ENCODE results near the gene AP1G1.
"Not testable (repeated sequence)": the region's sequence is repeated elsewhere in the genome, so short reads cannot be mapped to it uniquely, and the experiment has no call there.

Gene AP1G1

DNA sequence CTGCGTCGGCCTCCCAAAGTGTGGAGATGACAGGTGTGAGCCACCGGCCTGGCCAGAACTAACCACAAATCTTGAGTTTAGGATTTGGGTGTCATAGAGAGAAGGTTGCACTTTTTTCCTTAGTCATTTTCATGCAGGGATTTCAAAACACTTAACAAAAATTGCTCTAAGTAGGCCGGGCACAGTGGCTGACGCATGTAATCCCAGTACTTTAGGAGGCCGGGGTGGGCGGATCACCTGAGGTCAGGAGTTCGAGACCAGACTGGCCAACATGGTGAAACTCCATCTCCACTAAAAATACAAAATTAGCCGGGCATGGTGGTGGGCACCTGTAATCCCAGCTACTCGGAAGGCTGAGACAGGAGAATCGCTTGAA, 1.5 kb upstream of the AP1G1 start:
- not testable (repeated sequence) for DNase-seq (ENCODE audit: low read depth in 2 of 2)

GRCh38 chr16:71807905-71808592, 585 bp downstream of the AP1G1 start:
- peak in 1 of 2 donors; percentile 34 for DNase-seq (ENCODE audit: low read depth in 2 of 2)

DNA sequence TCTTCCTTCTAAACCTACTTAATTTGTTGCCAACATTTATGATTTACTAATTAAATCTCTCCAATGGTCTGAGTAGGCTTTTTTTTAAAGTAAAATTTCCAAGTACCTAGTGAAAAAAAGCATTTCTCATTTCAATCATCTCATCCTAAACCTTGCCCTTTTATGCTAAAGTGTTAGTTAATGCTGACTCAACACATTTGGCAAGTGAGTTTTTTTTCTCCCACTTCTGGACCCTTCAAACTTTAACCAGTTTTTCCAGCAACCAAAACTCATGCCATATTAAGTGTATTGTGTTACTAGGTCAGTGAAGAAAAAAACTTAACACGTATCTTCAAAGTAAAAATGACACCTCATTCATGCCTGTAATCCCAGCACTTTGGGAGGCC, 5.3 kb downstream of the AP1G1 start:
- DNase-seq (ENCODE audit: low read depth in 2 of 2) = no peak

DNA sequence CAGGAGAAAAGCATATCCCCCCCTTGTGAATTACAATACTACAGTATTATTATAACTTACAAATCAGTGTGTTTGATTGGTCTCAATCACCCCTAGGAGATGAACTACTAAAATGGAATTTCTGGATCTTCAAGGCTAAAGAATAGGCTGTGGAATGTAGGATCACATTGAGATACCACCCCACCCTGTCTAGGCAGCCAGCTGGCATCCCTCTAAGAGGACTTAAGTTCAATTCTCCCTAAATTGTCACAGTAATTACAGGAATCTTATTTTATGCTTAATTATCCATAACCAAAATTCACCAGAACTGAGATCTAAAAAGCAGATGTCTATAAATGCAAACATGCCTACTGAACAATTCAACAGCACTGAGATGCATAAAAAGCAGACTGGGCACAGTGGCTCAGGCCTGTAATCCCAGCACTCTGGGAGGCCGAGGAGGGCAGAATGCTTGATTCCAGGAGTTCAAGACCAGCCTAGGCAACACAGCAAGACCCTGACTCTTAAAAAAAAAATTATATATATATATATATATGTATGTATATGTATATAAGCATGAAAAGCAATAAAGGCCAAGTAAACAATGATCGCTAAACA, 12.0 kb downstream of the AP1G1 start:
- DNase-seq (ENCODE audit: low read depth in 2 of 2) = no peak

- no peak for DNase-seq (ENCODE audit: low read depth in 2 of 2)
Measured at GRCh38 chr16:71794943-71795342, 13.7 kb downstream of the AP1G1 start.

DNA sequence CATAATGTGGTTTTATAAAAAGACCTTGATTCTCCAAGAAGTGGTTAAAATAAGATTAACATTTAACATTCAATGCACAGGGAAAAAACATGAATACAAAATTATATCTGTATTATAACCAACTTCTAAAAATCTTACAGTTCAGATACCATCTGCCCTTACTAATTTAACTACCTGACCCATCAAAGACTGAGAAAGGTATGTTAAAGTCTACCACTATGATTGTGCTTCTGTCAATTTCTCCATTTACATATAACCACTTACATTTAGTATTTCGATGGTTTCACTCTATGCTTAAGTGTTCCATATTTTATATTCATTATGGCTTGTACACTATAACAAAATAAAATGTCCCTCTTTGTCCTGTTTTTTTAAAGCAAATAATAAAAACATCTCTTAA, 14.6 kb downstream of the AP1G1 start:
- no peak for DNase-seq (ENCODE audit: low read depth in 2 of 2)

- DNase-seq (ENCODE audit: low read depth in 2 of 2) = no peak
Measured at GRCh38 chr16:71792176-71792575, 16.5 kb downstream of the AP1G1 start.

- not testable (repeated sequence) for DNase-seq (ENCODE audit: low read depth in 2 of 2)
Measured at GRCh38 chr16:71790329-71790728, 18.3 kb downstream of the AP1G1 start.

DNA sequence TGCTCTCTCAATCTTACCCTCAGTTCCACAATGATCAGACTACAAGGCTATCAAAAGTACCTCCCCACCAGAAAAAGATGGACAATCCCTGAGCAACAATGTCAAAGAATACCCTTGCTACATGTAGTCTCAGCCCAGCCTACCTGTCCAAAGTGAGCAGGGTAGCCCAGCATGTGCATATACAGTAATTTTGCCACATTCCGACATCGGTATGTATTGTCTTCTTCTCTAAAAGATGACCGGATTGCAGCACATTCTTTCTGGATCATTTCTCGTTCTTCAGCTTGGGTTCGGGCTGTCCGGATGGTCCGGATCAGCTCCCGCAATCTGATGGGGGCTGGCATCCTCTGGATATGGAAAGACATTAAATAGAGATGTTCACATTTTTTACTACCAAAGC, 19.5 kb downstream of the AP1G1 start:
- DNase-seq (ENCODE audit: low read depth in 2 of 2) = no peak

DNA sequence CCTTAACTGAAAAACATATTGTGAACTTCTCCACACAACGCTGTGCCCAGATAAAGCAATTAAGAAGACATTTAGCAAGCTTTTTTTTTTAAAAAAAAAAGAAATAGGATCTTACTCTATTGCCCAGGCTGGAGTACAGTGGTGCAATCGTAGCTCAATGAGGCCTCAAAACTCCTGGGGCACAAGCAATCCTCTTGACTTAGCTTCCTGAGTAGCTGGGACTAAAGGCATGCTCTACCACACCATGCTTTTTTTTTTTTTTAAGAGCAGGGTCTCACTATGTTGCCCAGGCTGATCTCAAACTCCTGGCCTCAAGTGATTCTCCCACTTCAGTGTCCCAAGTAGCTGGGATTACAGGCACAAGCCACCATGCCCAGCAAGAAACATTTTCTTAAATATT, 20.1 kb downstream of the AP1G1 start:
- no peak for DNase-seq (ENCODE audit: low read depth in 2 of 2)

GRCh38 chr16:71785143-71785542, 23.5 kb downstream of the AP1G1 start:
- not testable (repeated sequence) for DNase-seq (ENCODE audit: low read depth in 2 of 2)

- DNase-seq (ENCODE audit: low read depth in 2 of 2) = no peak
Measured at GRCh38 chr16:71784093-71784492, 24.5 kb downstream of the AP1G1 start.

DNA sequence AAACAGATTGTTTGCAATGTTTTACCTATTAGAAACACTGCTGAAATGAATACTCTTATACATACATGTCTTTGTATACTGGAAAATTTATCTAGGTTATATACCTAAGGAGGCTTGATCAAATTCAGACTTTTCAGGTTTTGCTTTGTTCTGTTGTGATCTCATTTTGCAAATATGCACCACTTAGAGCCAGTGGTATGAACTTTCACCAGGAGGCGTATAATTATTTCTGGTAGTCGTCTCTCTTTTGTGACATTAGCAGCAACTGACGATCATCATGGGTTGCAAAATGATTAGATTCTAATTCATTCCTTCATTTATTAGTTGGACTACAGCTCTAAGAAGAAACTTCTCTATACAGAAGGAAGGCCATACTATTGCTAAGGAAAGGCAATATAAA, 26.9 kb downstream of the AP1G1 start:
- no peak for DNase-seq (ENCODE audit: low read depth in 2 of 2)

- no peak for DNase-seq (ENCODE audit: low read depth in 2 of 2)
Measured at GRCh38 chr16:71780521-71781089, 28.0 kb downstream of the AP1G1 start.

- DNase-seq (ENCODE audit: low read depth in 2 of 2) = no peak
Measured at GRCh38 chr16:71778780-71779179, 29.9 kb downstream of the AP1G1 start.

DNA sequence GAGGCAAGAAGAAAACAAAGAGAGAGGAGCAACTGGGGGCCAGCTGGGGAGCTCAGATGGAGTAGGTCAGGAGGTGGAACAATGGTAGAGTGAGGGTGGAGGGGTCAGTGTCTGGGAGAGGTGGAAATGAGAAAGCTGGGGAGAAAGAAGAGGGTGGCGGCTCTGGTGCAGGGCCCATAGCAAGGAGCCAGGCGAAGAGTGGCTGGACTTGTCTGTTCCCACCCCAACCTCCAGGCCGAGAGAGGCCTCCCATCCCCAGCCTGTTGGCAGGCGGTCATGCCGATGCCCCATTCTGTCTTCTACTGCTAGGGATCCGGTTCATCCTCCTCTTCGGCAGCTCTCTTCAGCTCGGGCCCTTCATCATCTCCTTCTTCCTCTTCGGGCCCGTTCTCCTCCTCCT, 31.3 kb downstream of the AP1G1 start:
- DNase-seq (ENCODE audit: low read depth in 2 of 2) = no peak

DNA sequence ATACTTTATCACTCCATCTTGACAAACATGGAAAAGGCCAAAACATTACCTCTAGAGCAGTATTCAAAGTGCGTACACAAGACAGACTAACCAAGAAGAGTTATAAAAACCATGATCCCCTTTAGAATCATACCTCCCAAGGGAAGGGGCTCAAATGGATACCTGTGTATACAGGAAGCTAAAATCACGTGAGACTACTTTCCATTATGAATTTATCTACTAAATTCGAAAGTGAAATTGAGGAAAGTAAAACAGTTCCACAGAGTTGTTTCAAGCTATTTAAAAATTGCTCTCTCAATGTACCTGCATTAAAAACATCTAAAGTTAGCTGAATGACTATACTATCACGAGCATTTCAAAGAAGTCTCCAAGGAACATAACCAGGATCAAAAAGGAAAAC, 32.7 kb downstream of the AP1G1 start:
- no peak for DNase-seq (ENCODE audit: low read depth in 2 of 2)

DNA sequence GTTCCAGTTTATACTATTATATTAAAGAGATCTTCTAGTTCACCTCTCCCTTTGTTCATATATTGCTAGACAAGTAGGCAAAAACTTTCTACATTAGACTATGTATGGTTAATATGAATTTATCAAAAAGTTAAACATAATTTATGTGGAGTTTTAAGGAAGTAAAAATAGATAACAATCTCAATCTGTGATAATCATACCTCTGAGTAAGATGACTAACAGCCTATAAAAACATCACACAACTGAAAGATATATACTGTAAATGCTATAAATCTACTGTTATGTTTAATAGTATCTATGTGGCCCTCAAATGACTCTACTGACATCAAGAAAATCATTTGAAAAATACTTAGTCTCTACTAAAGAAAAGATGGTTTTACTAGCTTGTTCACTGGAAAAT, 37.1 kb downstream of the AP1G1 start:
- no peak for DNase-seq (ENCODE audit: low read depth in 2 of 2)

DNA sequence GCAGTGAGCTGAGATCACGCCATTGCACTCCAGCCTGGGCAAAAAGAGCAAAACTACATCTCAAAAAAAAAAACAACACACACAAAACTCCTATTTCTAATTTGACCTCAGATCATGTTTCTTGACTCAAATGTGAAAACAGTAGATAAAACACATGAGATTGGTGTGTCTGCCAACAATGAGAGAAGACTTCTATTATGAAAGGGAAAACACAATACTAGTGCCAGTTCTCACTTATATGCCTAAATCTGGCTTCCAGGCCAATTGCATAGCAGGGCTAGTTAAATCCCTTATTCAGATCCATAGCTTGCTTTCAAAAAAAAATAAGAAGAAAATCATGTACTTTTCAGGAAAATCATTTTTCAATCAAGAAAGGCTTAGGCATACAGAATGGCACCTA, 39.4 kb downstream of the AP1G1 start:
- no peak for DNase-seq (ENCODE audit: low read depth in 2 of 2)

DNA sequence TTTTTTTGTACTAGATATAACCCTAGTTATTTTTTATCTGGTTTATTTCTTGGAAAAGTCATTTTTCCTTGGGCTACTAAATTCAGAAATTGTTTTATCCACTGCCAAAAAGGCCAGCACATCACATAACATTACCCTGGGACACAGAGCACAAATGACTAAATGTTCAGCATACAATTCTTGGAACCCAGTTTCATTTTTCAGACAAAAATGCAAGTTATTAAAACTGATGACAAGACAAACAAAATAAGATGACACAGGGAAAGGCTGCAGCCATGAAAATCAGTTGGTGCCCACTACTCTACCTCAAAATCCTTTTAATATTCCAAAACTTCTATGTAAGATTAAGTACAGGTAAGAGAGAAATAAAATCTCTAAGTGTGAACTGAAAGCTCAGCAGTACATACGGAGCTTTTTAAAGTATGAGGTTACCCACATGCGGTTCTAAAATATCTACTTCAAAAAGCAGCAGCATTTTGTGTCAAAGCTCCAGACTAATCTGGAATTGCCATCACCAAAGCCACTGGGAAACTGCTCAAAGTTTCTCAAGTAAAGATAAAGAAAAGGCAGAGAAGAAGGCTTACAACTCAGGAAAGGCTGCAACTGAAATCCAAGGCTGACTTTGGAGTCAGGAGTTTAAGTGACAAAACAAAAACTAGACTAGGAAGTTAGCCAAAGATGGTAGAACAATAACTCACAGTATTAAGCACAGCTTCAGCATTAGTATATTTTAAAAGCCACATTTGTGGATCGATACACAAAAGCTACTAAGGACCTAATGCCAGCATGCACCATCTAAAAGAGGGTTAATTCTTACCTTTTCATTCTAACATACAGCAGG, 41.4 kb downstream of the AP1G1 start:
- DNase-seq (ENCODE audit: low read depth in 2 of 2) = no peak

- DNase-seq (ENCODE audit: low read depth in 2 of 2) = no peak
Measured at GRCh38 chr16:71762186-71762585, 46.4 kb downstream of the AP1G1 start.

DNA sequence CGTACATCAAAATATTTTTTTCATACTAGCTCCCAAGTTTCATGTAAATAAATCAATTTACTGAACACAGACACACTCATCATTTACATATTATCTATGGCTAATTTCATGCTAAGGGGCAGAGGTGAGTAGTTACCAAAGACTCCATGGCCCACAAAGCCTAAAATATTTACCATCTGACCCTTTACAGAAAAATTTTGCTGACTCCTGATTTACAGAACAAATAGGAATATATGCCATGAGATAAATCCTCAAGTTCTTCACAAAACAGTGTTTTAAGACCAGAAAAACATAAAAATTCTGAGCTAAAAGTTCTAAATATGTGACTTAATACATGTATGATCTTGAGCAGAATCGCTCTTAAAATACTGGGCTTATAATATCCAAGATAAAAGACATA, 47.5 kb downstream of the AP1G1 start:
- DNase-seq (ENCODE audit: low read depth in 2 of 2) = no peak

- no peak for DNase-seq (ENCODE audit: low read depth in 2 of 2)
Measured at GRCh38 chr16:71758293-71758760, 50.3 kb downstream of the AP1G1 start.

All from stimulated activated CD8-positive, alpha-beta memory T cell treated with anti-CD3 and anti-CD28 coated beads, Interleukin-15, amount 100 ng/mL, for 4 hours (primary cell).